ENCODE results near the gene FSD1L. TPM values are rescaled to one million over a fixed set of nuclear protein-coding genes. Genes with fewer than 3 reads are reported as not detected.

The FSD1L gene
- total RNA-seq, 1 donor from 2014 or later, result 3.3 TPM

- TF ChIP-seq, protein P1, sequence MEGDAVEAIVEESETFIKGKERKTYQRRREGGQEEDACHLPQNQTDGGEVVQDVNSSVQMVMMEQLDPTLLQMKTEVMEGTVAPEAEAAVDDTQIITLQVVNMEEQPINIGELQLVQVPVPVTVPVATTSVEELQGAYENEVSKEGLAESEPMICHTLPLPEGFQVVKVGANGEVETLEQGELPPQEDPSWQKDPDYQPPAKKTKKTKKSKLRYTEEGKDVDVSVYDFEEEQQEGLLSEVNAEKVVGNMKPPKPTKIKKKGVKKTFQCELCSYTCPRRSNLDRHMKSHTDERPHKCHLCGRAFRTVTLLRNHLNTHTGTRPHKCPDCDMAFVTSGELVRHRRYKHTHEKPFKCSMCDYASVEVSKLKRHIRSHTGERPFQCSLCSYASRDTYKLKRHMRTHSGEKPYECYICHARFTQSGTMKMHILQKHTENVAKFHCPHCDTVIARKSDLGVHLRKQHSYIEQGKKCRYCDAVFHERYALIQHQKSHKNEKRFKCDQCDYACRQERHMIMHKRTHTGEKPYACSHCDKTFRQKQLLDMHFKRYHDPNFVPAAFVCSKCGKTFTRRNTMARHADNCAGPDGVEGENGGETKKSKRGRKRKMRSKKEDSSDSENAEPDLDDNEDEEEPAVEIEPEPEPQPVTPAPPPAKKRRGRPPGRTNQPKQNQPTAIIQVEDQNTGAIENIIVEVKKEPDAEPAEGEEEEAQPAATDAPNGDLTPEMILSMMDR (IDR thresholded peaks at IDR 0.05; ENCODE audit: insufficient read depth, low read length, poor library complexity, severe bottlenecking), result no peak
- no peak overlapping the region for H3K4me3 ChIP-seq (ENCODE audit: low read depth, low read length)
- H3K27me3 ChIP-seq (ENCODE audit: control insufficient read depth, insufficient read depth, low read length), result no peaks in the 10 kb centered on the region
- no peaks in the 10 kb centered on the region for H3K36me3 ChIP-seq (ENCODE audit: control insufficient read depth, insufficient read depth, low read length)
- DNase-seq (ENCODE audit: low read depth), result no peak
Measured at GRCh38 chr9:105426657-105427056, 21.2 kb upstream of the FSD1L start.

DNA sequence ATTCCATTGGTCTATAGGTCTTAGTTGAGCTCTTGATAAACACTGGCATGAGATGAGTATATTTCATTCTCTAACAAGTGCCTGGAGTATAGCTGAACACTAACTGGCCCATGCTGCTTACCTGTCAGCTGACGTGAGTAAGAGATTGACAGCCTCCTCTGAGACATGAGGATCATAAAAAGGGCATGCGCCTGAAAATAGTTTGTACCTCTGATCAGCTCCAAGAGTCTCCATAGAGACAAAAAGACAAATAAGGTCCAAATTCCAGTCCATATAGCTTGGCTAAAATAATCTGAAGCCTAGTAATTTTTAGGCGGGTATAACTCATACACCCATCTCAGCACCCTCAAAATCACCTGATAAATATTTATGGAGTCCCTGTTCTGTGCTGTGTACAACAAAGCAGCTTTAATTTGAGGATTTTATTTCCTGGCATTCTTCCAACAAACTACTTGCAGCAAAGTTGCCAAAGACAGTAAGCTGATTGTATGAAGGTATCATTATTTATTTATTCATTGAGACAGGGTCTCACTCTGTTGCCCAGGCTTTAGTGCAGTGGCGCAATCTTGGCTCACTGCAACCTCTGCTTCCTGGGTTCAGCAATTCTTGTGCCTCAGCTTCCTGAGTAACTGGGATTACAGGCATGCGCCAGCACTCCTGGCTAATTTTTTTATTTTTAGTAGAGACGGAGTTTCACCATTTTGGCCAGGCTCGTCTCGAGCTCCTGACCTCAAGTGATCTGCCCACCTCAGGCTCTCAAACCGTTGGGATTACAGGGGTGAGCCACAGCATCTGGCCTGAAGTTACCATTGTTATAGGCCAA, 16.2 kb upstream of the FSD1L start:
- Histone ChIP-seq H3K27me3 (ENCODE audit: control insufficient read depth, insufficient read depth, low read length) (no peaks in the 10 kb centered on the region), H3K4me3 (ENCODE audit: low read depth, low read length) (no peak overlapping the region), H3K36me3 (ENCODE audit: control insufficient read depth, insufficient read depth, low read length) (no peaks in the 10 kb centered on the region)
- no peak for DNase-seq (ENCODE audit: low read depth)
- TF ChIP-seq, protein P1 (IDR thresholded peaks at IDR 0.05; ENCODE audit: insufficient read depth, low read length, poor library complexity, severe bottlenecking), result no peak

- Histone ChIP-seq H3K27me3 (ENCODE audit: control insufficient read depth, insufficient read depth, low read length) (no peaks in the 10 kb centered on the region), H3K36me3 (ENCODE audit: control insufficient read depth, insufficient read depth, low read length) (no peaks in the 10 kb centered on the region), H3K4me3 (ENCODE audit: low read depth, low read length) (no peak overlapping the region)
- TF ChIP-seq, protein P1 (IDR thresholded peaks at IDR 0.05; ENCODE audit: insufficient read depth, low read length, poor library complexity, severe bottlenecking), result no peak
- no peak for DNase-seq (ENCODE audit: low read depth)
Measured at GRCh38 chr9:105432247-105432842, 15.5 kb upstream of the FSD1L start.

DNA sequence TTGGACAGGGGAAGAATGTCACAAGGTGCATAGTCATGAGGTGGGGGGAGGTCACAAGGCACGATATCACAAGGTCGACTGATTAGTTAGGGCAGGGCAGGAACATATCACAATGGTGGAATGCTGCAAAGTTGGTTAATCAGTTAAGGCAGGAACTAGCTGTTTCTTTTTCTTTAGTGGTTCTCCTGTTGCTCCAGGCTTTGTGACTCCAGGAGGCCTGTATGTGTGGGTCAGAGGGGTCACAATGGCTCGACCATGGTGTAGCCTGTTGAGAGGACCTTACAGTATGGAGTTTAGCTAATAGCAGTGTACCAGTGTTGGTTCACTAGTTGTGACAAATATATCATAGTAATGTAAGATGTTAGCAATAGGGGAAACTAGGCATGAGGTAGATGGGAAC, 12.4 kb upstream of the FSD1L start:
- no peaks in the 10 kb centered on the region for H3K27me3 ChIP-seq (ENCODE audit: control insufficient read depth, insufficient read depth, low read length)
- H3K4me3 ChIP-seq (ENCODE audit: low read depth, low read length), result no peak overlapping the region
- TF ChIP-seq, protein P1 (IDR thresholded peaks at IDR 0.05; ENCODE audit: insufficient read depth, low read length, poor library complexity, severe bottlenecking), result no peak
- DNase-seq (ENCODE audit: low read depth), result no peak
- H3K36me3 ChIP-seq (ENCODE audit: control insufficient read depth, insufficient read depth, low read length), result no peaks in the 10 kb centered on the region

DNA sequence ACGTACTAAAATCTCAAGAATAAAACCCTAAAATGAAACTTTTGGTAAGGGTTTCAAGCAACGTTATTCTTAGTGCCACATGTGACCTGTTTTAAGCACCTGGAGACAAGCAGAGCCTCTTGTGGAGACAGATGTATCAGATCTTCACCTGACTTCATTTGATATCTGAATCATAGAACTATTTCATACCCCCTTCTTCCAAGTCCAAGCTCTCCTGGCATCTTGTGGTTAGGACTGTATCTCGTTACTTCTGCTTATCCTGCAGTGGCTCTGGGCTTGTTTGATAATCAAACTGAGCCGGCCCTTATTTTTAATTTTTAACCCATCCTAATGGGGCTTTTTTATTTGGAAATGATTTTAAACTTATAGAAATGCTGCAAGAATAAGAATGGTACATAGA, 11.1 kb upstream of the FSD1L start:
- no peak for DNase-seq (ENCODE audit: low read depth)
- Histone ChIP-seq H3K4me3 (ENCODE audit: low read depth, low read length) (no peak overlapping the region), H3K27me3 (ENCODE audit: control insufficient read depth, insufficient read depth, low read length) (no peaks in the 10 kb centered on the region), H3K36me3 (ENCODE audit: control insufficient read depth, insufficient read depth, low read length) (no peaks in the 10 kb centered on the region)
- TF ChIP-seq, protein P1 (IDR thresholded peaks at IDR 0.05; ENCODE audit: insufficient read depth, low read length, poor library complexity, severe bottlenecking), result no peak
